GM23338 (cell line): ENCODE data around the gene DENND5B.

Experiments used
- CREB1 ChIP-seq: fragments of 250-450 bp; sonication (Bioruptor Pico); IDR thresholded peaks from 2 replicates; pipeline ENCODE4 v1.5.0; 2020; ENCODE audit warnings: low read depth, mild to moderate bottlenecking, moderate library complexity
- CTCF ChIP-seq, 2 experiments: fragments of 200-600 bp in 1 of 2; sonication (generic) in 1 of 2; conservative IDR thresholded peaks; 2 replicates each; pipeline versions ENCODE4 v1.5.1 to v1.6.1; 2016 to 2017; ENCODE audit warnings: antibody characterized with exemption in 2 of 2, low read depth in 2 of 2, mild to moderate bottlenecking in 2 of 2, moderate library complexity in 1 of 2
- ETS1 ChIP-seq: IDR thresholded peaks from 2 replicates; pipeline ENCODE4 v1.6.1; 2016; ENCODE audit warnings: antibody characterized with exemption
- EZH2 ChIP-seq: fragments of 200-600 bp; sonication (generic); IDR thresholded peaks from one replicate; pipeline ENCODE4 v1.8.0; 2017; ENCODE audit warnings: antibody characterized with exemption, mild to moderate bottlenecking, low read depth; ENCODE audit not compliant: unreplicated experiment
- EZH2phosphoT487 ChIP-seq: fragments of 200-600 bp; sonication (generic); IDR thresholded peaks from one replicate; pipeline ENCODE4 v1.8.1; 2018; ENCODE audit warnings: antibody characterized with exemption; ENCODE audit not compliant: unreplicated experiment
- JUNB ChIP-seq: IDR thresholded peaks from one replicate; pipeline ENCODE4 v1.6.1; 2016; ENCODE audit warnings: antibody characterized with exemption; ENCODE audit not compliant: unreplicated experiment
- NANOG ChIP-seq: IDR thresholded peaks from 2 replicates; pipeline ENCODE4 v1.6.1; 2016; ENCODE audit warnings: antibody characterized with exemption, borderline replicate concordance
- POLR2AphosphoS5 ChIP-seq: IDR thresholded peaks from 2 replicates; pipeline ENCODE4 v1.6.1; 2016; ENCODE audit warnings: antibody characterized with exemption, low read depth
- REST ChIP-seq: IDR thresholded peaks from one replicate; pipeline ENCODE4 v1.6.1; 2018; ENCODE audit warnings: antibody characterized with exemption; ENCODE audit not compliant: unreplicated experiment
- STAT1 ChIP-seq: IDR thresholded peaks from one replicate; pipeline ENCODE4 v1.6.1; 2016; ENCODE audit warnings: antibody characterized with exemption; ENCODE audit not compliant: unreplicated experiment
- ZNF114 ChIP-seq: fragments of 250-450 bp; sonication (Bioruptor Pico); IDR thresholded peaks from 2 replicates; pipeline ENCODE4 v1.5.0; 2020; ENCODE audit warnings: mild to moderate bottlenecking, moderate library complexity
- ZNF331 ChIP-seq: fragments of 250-450 bp; sonication (Bioruptor Pico); IDR thresholded peaks from 2 replicates; pipeline ENCODE4 v1.5.0; 2020; ENCODE audit warnings: low read depth, mild to moderate bottlenecking, moderate library complexity
- ZNF462 ChIP-seq: fragments of 250-450 bp; sonication (Bioruptor Pico); IDR thresholded peaks from 2 replicates; pipeline ENCODE4 v1.5.0; 2020; ENCODE audit warnings: mild to moderate bottlenecking, moderate library complexity

- TF ChIP-seq CTCF (conservative IDR thresholded peaks at IDR 0.05; ENCODE audit: low read depth in 2 of 2) (no peak), POLR2AphosphoS5 (no peak), EZH2 (no peak), REST (no peak), EZH2phosphoT487 (no peak), ETS1 (no peak), CREB1 (CRISPR knock-in tag) (no peak), JUNB (no peak), ZNF331 (CRISPR knock-in tag) (no peak), NANOG (no peak), ZNF114 (CRISPR knock-in tag) (no peak), STAT1 (no peak), ZNF462 (CRISPR knock-in tag) (no peak)
Measured at GRCh38 chr12:31516702-31517101, 74.2 kb downstream of the DENND5B start.
